NCI-H146 (cell line): ENCODE measurements around the gene CCDC6.
"Not testable (repeated sequence)": the region's sequence is repeated elsewhere in the genome, so short reads cannot be mapped to it uniquely, and the experiment has no call there.

Experiments
- DNase-seq: peaks from one replicate; lab custom pipeline; 2025; lab: John Stamatoyannopoulos, UW

Gene CCDC6

DNA sequence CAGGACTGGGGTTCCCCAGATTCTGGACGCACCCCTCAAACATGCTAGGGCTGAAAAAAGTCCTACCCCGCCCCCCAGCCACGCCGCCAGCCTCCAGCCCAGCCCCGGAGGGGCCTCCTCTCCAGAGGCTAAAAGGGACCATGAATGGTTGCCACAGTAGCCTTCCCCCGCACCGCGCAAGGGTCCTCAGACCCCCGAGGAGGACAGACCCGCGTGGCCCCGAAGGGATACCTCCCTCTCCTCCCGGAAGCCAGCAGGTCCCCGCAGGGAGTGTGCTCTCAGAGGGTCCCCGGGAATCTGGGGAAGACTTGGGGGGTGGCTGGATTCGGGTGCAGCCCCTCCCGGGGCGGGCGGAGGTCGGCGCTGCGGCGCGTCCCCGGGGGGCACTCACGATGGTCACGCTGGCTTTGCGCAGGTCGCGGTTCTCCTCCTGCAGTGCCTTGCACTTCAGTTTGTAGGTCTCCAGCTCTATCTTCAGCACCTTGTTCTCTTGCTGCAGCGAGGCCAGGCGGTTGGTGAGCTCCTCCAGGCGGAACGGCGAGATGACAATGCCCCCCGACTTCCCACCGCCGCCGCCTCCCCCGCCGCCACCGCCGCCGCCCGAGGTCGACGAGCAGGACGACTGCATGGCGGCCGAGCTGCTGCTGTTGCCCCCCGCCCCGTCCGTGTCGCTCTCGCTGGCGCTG, 482 bp downstream of the CCDC6 start:
- no peak for DNase-seq

- DNase-seq, result peak; percentile 33
Observed at GRCh38 chr10:59905066-59905730, 1.2 kb downstream of the CCDC6 start.

GRCh38 chr10:59904426-59905065, 1.8 kb downstream of the CCDC6 start:
- no peak for DNase-seq

GRCh38 chr10:59903871-59904270, 2.5 kb downstream of the CCDC6 start:
- no peak for DNase-seq

GRCh38 chr10:59902016-59902415, 4.3 kb downstream of the CCDC6 start:
- DNase-seq, result no peak

DNA sequence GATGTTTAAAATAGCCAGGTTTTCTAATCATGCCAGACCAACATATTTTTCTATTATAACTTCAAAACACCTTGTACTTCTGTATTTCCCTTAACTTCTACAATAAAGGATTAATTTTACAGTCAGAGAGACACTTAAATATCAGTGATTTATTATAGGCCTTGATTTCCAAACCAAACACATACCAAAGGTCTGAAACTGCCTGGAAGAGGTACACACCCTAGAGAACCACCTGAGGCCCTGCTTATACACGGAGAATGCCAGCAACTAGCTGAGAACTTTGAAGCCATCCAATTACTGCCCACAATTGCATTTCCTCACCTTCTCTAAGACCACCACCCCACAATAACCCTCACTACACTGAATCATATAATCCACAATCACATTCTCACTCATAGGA, 4.9 kb downstream of the CCDC6 start:
- DNase-seq, result no peak

GRCh38 chr10:59900048-59900727, 6.2 kb downstream of the CCDC6 start:
- no peak for DNase-seq

- DNase-seq, result no peak
Observed at GRCh38 chr10:59898125-59898835, 8.1 kb downstream of the CCDC6 start.

DNA sequence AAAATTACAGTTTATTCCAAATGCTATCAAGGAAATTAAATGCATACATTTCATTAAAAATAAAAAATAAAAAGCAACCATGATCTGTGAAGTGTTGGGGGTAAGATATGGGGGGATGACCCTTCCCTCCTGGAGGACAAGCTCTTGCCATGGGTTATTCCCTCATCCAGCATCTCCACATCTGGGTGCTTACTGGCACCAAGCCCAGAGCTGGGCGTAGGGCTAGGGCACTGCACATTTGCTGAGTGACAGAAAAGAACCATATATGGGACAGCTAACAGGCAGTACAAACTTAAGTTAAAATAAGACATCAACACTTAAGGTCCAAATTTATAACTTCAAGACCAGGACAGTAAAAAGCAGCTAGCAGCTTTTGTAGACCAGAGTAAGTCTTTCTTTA, 10.2 kb downstream of the CCDC6 start:
- DNase-seq, result no peak

DNA sequence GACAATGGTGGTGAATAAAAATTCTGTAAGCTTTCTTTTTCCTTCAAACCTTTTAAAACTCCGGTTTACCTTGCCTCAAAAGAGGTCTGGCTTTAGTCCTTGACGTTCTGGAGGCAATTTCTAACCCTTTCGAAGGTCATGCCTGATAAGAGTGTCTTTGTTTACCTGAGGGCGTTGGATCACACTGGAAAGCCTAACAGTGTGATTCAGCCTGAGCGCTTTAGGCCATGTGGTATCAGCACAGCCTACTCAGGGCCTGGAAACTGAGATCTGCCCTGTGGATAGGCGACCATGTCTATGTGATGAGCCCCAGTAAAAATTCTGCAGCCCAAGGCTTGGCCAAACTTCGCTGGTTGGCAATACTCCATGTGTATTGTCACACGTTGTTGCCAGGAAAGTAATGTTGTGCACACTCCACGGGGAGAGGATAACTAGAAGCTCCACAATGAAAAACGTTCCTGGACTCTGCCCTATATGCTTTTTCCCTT, 10.7 kb downstream of the CCDC6 start:
- DNase-seq, result no peak

GRCh38 chr10:59894114-59894513, 12.2 kb downstream of the CCDC6 start:
- DNase-seq, result no peak

DNA sequence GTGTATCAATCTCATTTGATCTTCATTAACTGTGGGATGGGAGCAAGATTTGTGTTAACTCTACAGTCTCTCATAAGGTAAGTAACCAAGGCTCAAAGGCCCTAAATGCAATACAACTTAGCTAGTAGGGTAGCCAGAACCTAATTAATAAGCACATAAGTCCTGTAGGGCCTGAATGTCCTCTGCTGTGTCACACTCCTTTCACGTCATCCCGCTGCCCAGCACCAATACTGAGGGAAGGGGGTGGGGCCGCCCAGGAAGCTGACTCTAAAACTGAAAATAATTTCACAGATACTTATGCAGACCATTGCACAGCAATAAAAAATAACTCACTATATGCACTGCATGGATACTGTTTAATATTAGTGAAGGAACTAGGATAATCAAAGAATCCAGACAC, 13.7 kb downstream of the CCDC6 start:
- DNase-seq, result no peak

DNA sequence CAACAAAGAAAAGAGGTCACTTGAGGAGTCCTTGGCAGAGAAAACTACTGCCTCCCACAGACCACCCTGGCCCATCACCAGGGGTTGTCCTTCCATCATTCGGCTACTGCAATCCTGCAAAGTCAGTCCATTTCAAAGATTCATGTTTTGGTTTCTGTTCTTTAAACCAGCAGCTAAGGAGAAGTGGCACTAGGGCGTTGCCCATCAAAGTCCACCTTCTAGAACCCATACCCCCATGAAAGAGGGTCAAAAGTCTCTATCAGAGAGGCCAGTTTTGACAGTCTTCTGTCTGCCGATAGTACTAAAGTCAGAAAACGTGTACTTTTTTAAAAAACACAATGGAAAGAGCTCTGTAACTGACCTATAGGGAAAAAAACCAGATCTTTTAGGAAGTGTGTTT, 14.4 kb downstream of the CCDC6 start:
- DNase-seq, result no peak

DNA sequence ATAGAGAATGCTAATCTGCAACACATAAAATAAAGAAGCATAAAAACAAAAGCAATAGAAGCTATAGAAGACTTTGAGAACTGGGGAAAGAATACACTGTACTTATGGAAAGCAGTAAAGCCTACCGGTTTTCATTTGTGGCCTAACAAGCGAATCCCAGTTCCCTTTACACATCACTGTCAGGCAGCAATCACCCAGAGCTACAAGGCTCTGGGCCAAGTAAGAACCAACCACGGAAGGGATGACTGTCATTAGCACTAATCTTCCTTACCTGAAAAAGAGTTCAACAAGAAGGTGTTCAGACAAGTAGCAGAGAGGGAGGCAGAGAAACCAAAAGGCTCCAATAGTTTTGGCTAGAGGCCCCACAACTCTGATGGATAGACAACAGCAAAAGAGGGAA, 15.0 kb downstream of the CCDC6 start:
- DNase-seq, result no peak

- DNase-seq, result peak; percentile 23
Observed at GRCh38 chr10:59888781-59889435, 17.4 kb downstream of the CCDC6 start.

DNA sequence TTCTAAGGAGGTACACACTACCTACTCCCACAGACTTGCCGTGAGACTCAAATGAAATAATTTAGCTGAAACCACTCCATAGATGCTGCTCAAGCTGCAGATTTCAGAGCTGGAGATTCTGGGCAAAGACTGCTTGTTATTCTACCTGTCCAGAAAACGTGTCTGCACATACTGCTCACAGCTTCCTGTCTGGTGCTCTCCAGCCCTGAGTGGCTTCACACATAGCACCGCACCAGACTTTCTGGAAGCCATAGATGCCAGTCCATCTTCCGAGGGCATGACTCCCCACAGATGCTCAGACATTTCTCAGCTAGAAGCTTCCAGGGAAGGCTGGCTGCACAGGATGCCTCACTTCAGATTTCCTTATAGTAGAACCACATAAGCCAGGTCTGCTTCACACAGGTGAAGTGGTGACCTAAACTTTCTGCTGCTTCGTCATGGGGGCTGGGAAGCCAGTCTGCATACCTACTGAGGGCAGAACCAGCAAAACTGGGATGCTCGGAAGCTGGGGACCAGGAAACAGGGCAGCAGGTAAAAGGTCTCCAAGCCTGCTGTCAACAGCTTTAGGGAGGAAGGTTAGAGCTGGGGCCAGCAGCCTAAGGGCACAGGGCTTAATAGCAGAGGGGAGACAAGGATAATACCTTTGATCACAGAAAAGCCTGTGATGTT, 18.2 kb downstream of the CCDC6 start:
- DNase-seq, result peak; percentile 67

- DNase-seq, result no peak
Observed at GRCh38 chr10:59887006-59887405, 19.4 kb downstream of the CCDC6 start.

DNA sequence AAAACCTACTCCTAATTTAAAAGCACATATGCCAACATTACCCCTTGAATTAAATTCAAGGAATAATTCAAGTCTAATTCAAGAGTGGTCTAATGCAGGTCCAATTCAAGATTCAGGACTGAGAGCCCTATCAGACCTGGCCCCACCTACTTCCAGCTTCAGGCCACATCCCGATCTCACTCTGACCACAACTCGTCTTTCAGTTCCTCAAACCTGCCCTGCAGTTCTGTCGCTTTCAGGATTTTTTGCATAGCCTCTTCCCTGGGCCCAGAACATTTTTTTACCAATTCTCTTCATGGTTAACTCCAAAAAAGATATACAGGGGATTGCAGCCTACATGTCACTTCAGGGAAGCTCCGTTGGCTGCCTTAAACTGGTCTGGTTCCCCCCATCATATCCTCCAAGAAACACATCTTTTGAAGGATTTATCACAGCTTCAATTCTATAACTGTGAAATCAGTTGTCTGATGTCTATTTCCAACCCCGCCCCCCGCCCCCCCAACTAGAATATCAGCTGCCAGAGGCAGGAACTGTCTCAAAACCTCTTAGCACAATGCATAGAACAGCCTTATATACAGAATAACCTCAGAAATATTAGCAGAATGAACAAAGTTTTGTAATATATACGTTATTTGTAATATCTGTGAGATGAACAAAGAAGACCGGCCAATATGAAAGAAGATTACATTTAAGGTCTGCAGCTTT, 20.8 kb downstream of the CCDC6 start:
- DNase-seq, result no peak

DNA sequence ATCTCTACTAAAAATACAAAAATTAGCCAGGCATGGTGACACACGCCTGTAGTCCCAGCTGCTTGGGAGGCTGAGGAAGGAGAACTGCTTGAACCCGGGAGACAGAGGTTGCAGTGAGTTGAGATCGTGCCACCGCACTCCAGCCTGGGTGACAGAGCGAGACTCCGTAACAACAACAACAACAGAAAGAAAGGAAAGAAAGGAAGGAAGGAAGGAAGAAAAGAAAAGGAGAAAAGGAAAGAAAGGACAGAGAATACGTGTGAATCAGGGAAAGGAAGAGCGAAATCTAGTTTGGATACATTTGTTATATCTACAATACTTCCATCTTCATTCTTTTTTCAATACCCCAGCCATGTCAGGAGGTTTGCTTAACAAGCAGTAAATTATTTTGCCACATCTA, 21.5 kb downstream of the CCDC6 start:
- DNase-seq, result not testable (repeated sequence)

GRCh38 chr10:59881640-59882039, 24.7 kb downstream of the CCDC6 start:
- DNase-seq, result no peak
